ENCODE results near the gene RABL2A.
"Not testable (repeated sequence)": the region's sequence is repeated elsewhere in the genome, so short reads cannot be mapped to it uniquely, and the experiment has no call there.

Gene RABL2A

GRCh38 chr2:113626616-113627330 is at the start of gene RABL2A:
Gene RABL2A, plus strand, starts transcription at chr2:113627266. Its CDS starts 1,341 bp downstream, at chr2:113628607.
- peak; percentile 78 for DNase-seq

GRCh38 chr2:113578508-113578907 is 48.6 kb upstream of the RABL2A start:
- not testable (repeated sequence) for DNase-seq

GRCh38 chr2:113582473-113582872 is 44.6 kb upstream of the RABL2A start:
- not testable (repeated sequence) for DNase-seq

GRCh38 chr2:113583521-113584225 is 43.4 kb upstream of the RABL2A start:
- DNase-seq = peak; percentile 72 to 73

GRCh38 chr2:113584311-113585092 is 42.6 kb upstream of the RABL2A start:
- not testable (repeated sequence) for DNase-seq

- peak; percentile 62 to 67 for DNase-seq
Observed at GRCh38 chr2:113587201-113587600, 39.9 kb upstream of the RABL2A start.

GRCh38 chr2:113589591-113589990 is 37.5 kb upstream of the RABL2A start:
- not testable (repeated sequence) for DNase-seq

- DNase-seq = not testable (repeated sequence)
Observed at GRCh38 chr2:113591926-113592325, 35.1 kb upstream of the RABL2A start.

- DNase-seq = not testable (repeated sequence)
Observed at GRCh38 chr2:113593280-113593679, 33.8 kb upstream of the RABL2A start.

- DNase-seq = not testable (repeated sequence)
Observed at GRCh38 chr2:113595725-113596124, 31.3 kb upstream of the RABL2A start.

GRCh38 chr2:113597164-113597563 is 29.9 kb upstream of the RABL2A start:
- not testable (repeated sequence) for DNase-seq

GRCh38 chr2:113597572-113597971 is 29.5 kb upstream of the RABL2A start:
- DNase-seq = not testable (repeated sequence)

- DNase-seq = not testable (repeated sequence)
Observed at GRCh38 chr2:113598180-113598579, 28.9 kb upstream of the RABL2A start.

GRCh38 chr2:113598738-113599137 is 28.3 kb upstream of the RABL2A start:
- DNase-seq = not testable (repeated sequence)

- not testable (repeated sequence) for DNase-seq
Observed at GRCh38 chr2:113599208-113599607, 27.9 kb upstream of the RABL2A start.

- peak in 1 of 2 experiments; percentile 33 for DNase-seq
Observed at GRCh38 chr2:113602040-113602769, 24.9 kb upstream of the RABL2A start.

- DNase-seq = no peak
Observed at GRCh38 chr2:113602869-113603466, 24.1 kb upstream of the RABL2A start.

- DNase-seq = peak; percentile 76 to 83
Observed at GRCh38 chr2:113603467-113604084, 23.5 kb upstream of the RABL2A start.

GRCh38 chr2:113604085-113604477 is 23.0 kb upstream of the RABL2A start:
- DNase-seq = peak; percentile 91 to 92

- not testable (repeated sequence) for DNase-seq
Observed at GRCh38 chr2:113604661-113605060, 22.4 kb upstream of the RABL2A start.

GRCh38 chr2:113606036-113606435 is 21.0 kb upstream of the RABL2A start:
- DNase-seq = not testable (repeated sequence)

GRCh38 chr2:113609822-113610221 is 17.2 kb upstream of the RABL2A start:
- not testable (repeated sequence) for DNase-seq
